Esophagus squamous epithelium (tissue), 5 donors: ENCODE data around the gene GID8. TPM values are rescaled to one million over a fixed set of nuclear protein-coding genes. Genes with fewer than 3 reads are reported as not detected.

Experiments
- DNase-seq: peaks from one replicate; lab custom pipeline; 2025; lab: John Stamatoyannopoulos, UW
- H3K27ac ChIP-seq, 4 donors: fragments of 200-600 bp; sonication (generic); one replicate each; pipeline ENCODE4 v1.5.1; 2016 to 2019; ENCODE audit warnings: mild to moderate bottlenecking in 1 of 4
- H3K27me3 ChIP-seq, 4 donors: fragments of 200-600 bp; sonication (generic); 1 replicate in 3 of 4; 2 replicates in 1 of 4; pipeline versions ENCODE4 v1.5.1 to v1.6.0; 2017 to 2021; ENCODE audit warnings: antibody characterized with exemption in 1 of 4
- H3K36me3 ChIP-seq, 3 donors: fragments of 200-600 bp; sonication (generic); one replicate each; pipeline ENCODE4 v1.5.1; 2016 to 2019
- H3K4me1 ChIP-seq, 3 donors: fragments of 200-600 bp; sonication (generic); one replicate each; pipeline ENCODE4 v1.5.1; 2017 to 2019
- H3K4me3 ChIP-seq, 4 donors: fragments of 200-600 bp; sonication (generic); 1 replicate in 3 of 4; 2 replicates in 1 of 4; pipeline ENCODE4 v1.5.1; 2016 to 2019; ENCODE audit warnings: mild to moderate bottlenecking in 2 of 4, moderate library complexity in 1 of 4
- H3K9me3 ChIP-seq, 3 donors: fragments of 200-600 bp; sonication (generic); one replicate each; pipeline ENCODE4 v1.5.1; 2016 to 2019
- POLR2A ChIP-seq, 4 donors: fragments of 450-650 bp; IDR thresholded peaks; one replicate each; pipeline ENCODE4 v1.6.1; 2017; ENCODE audit warnings: antibody characterized with exemption in 4 of 4, mild to moderate bottlenecking in 4 of 4, moderate library complexity in 3 of 4
- WGBS, 2 donors: methylation state at CpG; one replicate each; pipeline ENCODE4 v1.1.5; 2018; 5-methylcytosine and 5-hydroxymethylcytosine counted together
- intact Hi-C: fragments of 100-400 bp; cut with DNase I; formaldehyde crosslinking; loops from one replicate; pipeline ENCODE4 v1.15.0; 2022
- total RNA-seq, 4 donors: library from RNA; depleted of rRNA; stranded (reverse); fragments of >200 nt; gene quantifications; one replicate each; pipeline ENCODE4 v1.1.0, GENCODE V29; 2016
- TF ChIP-seq, protein P1 (sequence below), 6 experiments: fragments of 450-650 bp in 4 of 6; fragments of 200-600 bp in 2 of 6; sonication (generic) in 2 of 6; IDR thresholded peaks; one replicate each; pipeline ENCODE4 v1.5.1; 2016 to 2019; ENCODE audit warnings: antibody characterized with exemption in 6 of 6, mild to moderate bottlenecking in 4 of 6, moderate library complexity in 4 of 6
- donor health status: DM: yes; HTN: yes; CAD: no.

Gene GID8
- total RNA-seq, 4 donors from 2014 or later: 41.0 to 51.2 (median 44.1) TPM

DNA sequence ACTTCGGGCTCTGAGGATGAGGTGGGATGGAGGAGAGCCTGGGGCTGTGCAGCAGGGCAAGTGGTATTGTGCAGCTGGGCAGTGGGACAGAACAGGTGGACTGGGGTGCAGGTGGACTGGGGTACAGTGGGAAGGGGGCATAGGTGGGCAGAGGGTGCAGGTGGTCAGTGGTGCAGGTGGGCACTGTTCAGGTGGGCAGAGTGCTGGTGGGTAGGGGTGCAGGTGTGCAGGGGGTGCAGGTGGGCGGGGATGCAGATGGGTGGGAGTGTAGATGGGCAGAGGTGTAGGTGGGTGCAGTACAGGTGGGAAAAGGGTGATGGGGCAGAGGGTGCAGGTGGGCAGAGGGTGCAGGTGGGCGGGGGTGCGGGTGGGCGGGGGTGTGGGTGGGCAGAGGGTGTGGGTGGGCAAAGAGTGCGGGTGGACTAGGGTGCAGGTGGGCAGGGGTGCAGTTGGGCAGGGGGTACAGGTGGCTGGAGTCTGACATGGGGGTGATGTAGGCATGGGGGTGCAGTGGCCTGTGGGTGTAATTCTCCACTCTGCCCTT, 48.4 kb downstream of the GID8 start:
- H3K4me1 ChIP-seq: no peaks in the 10 kb centered on the region
- 61 to 65% methylated on average over 5 of the region's 6 CpGs for WGBS, 2 donors
- no peak overlapping the region for H3K27ac ChIP-seq
- no peaks in the 10 kb centered on the region for H3K36me3 ChIP-seq
- H3K9me3 ChIP-seq: no peaks in the 10 kb centered on the region
- intact Hi-C loops: no loop called here
- TF ChIP-seq POLR2A (IDR thresholded peaks at IDR 0.05): no peak
- TF ChIP-seq, protein P1, sequence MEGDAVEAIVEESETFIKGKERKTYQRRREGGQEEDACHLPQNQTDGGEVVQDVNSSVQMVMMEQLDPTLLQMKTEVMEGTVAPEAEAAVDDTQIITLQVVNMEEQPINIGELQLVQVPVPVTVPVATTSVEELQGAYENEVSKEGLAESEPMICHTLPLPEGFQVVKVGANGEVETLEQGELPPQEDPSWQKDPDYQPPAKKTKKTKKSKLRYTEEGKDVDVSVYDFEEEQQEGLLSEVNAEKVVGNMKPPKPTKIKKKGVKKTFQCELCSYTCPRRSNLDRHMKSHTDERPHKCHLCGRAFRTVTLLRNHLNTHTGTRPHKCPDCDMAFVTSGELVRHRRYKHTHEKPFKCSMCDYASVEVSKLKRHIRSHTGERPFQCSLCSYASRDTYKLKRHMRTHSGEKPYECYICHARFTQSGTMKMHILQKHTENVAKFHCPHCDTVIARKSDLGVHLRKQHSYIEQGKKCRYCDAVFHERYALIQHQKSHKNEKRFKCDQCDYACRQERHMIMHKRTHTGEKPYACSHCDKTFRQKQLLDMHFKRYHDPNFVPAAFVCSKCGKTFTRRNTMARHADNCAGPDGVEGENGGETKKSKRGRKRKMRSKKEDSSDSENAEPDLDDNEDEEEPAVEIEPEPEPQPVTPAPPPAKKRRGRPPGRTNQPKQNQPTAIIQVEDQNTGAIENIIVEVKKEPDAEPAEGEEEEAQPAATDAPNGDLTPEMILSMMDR (IDR thresholded peaks at IDR 0.05): no peak
- no peak overlapping the region for H3K4me3 ChIP-seq
- H3K27me3 ChIP-seq: peaks cover 0 to 96% (median 3%) of the 10 kb centered on the region in 4 donors
- no peak for DNase-seq

DNA sequence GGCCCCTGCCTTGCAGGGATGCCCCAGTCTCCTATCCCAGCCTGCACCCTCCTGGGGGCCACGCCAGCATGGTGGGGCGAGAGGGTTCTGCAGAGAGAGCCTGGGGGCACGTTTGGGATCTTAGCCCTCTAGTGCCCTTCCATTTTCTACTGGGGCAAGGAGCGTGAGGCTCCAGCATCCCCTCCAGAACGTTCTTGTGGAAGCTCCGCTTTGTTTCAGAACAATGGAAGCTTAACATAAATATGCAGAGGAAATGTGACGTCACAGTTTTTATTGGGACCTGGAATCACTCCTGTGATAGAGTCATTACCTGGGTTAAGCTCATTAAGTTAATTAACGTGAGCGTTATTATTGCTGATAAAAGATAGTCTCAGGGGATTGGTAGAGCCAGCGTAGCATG, 49.2 kb downstream of the GID8 start:
- intact Hi-C loops: no loop called here
- Histone ChIP-seq H3K27ac (no peak overlapping the region), H3K9me3 (no peaks in the 10 kb centered on the region)

DNA sequence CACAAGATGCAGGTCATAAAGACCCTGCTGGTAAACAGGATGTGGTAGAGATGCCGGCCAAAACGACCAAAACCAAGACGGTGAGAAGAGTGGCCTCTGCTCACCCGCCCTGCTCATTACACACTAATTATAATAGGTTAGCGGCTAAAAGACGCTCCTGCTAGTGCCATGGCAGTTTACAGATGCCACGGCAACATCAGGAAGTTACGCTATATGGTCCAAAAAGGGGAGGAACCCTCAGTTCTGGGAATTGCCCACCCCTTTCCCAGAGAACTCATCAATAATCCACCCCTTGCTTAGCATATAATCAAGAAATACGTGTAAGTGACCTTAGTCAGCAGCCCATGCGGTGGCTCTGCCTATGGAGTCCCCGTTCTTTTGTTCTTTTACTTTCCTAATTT, 51.3 kb downstream of the GID8 start:
- Histone ChIP-seq H3K27ac (no peak overlapping the region), H3K36me3 (no peaks in the 10 kb centered on the region), H3K4me1 (no peaks in the 10 kb centered on the region), H3K4me3 (no peak overlapping the region), H3K27me3 (peaks cover 0 to 94% (median 0%) of the 10 kb centered on the region in 4 donors), H3K9me3 (no peaks in the 10 kb centered on the region)
- no peak for DNase-seq
- TF ChIP-seq, protein P1 (IDR thresholded peaks at IDR 0.05): no peak
- TF ChIP-seq POLR2A (IDR thresholded peaks at IDR 0.05): no peak
- WGBS, 2 donors: 60 to 64% methylated on average over 11 of the region's 11 CpGs
- intact Hi-C loops: no loop called here

More for the DNA sequence above, 49.2 kb downstream of the GID8 start:
- Histone ChIP-seq H3K36me3 (no peaks in the 10 kb centered on the region), H3K4me1 (no peaks in the 10 kb centered on the region), H3K27me3 (peaks cover 0 to 96% (median under 1%) of the 10 kb centered on the region in 4 donors), H3K4me3 (no peak overlapping the region)
- no peak for DNase-seq
- 31 to 62% methylated on average over 4 to 7 of the region's 10 CpGs for WGBS, 2 donors
- TF ChIP-seq, protein P1 (IDR thresholded peaks at IDR 0.05): no peak
- no peak for TF ChIP-seq POLR2A (IDR thresholded peaks at IDR 0.05)

- TF ChIP-seq, protein P1 (IDR thresholded peaks at IDR 0.05): no peak
- TF ChIP-seq POLR2A (IDR thresholded peaks at IDR 0.05): no peak
- Histone ChIP-seq H3K4me3 (no peak overlapping the region), H3K9me3 (no peaks in the 10 kb centered on the region), H3K27ac (no peak overlapping the region), H3K4me1 (no peaks in the 10 kb centered on the region), H3K36me3 (no peaks in the 10 kb centered on the region), H3K27me3 (peaks cover 0 to 94% (median 0%) of the 10 kb centered on the region in 4 donors)
- DNase-seq: no peak
- intact Hi-C loops: no loop called here
- WGBS, 2 donors: 60 to 85% methylated on average over 1 to 9 of the region's 22 CpGs
These were observed 52.4 kb downstream of the GID8 start for GRCh38 chr20:62990306-62990825.

DNA sequence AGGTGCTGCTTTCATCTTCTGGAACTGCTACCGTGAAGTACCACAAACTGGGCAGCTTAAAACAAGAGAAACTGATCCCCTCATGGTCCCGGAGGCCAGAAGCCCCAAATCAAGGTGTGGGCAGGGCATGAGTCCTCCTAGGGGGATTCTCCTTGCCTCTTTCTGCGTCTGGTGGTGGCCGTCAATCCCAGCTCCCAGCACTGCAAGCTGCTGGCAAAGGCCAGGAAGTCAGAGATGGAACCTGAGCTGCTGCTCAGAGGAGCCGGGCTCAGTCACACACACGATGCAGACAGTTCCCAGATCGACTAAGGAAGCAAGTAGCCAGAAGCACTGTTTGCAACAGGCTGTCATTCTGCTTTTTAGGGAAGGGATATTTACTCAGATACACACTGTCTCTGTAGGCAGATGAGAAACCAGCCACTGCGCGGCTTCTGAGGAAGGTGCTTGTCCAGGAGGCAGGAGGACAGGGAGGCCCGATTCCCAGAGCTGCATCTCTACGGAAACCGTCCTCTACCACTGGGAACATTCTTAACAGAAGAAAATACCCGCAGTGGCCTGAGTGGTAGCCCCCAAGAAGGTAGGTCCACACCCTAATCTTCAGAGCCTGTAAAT, 53.4 kb downstream of the GID8 start:
- 55 to 71% methylated on average over 5 to 12 of the region's 13 CpGs for WGBS, 2 donors

More for the DNA sequence above, 53.4 kb downstream of the GID8 start:
- H3K36me3 ChIP-seq: no peaks in the 10 kb centered on the region
- no peak for DNase-seq
- TF ChIP-seq, protein P1 (IDR thresholded peaks at IDR 0.05): no peak
- TF ChIP-seq POLR2A (IDR thresholded peaks at IDR 0.05): no peak
- intact Hi-C loops: no loop called here
- no peaks in the 10 kb centered on the region for H3K4me1 ChIP-seq
- no peak overlapping the region for H3K4me3 ChIP-seq
- no peak overlapping the region for H3K27ac ChIP-seq
- H3K9me3 ChIP-seq: no peaks in the 10 kb centered on the region
- peaks cover 0 to 94% (median 0%) of the 10 kb centered on the region in 4 donors for H3K27me3 ChIP-seq
